Testis (tissue), 2 donors: ENCODE results near the gene COMMD10.

Experiments used
- POLR2A ChIP-seq: fragments of 450-650 bp; IDR thresholded peaks from one replicate; pipeline ENCODE4 v1.6.1; 2017; ENCODE audit warnings: antibody characterized with exemption, mild to moderate bottlenecking, moderate library complexity
- TF ChIP-seq, protein P1 (sequence below), 3 experiments: fragments of 450-650 bp in 2 of 3; fragments of 200-600 bp in 1 of 3; sonication (generic) in 1 of 3; IDR thresholded peaks; one replicate each; pipeline ENCODE4 v1.5.1; 2016 to 2019; ENCODE audit warnings: antibody characterized with exemption in 3 of 3, mild to moderate bottlenecking in 2 of 3, moderate library complexity in 1 of 3

DNA sequence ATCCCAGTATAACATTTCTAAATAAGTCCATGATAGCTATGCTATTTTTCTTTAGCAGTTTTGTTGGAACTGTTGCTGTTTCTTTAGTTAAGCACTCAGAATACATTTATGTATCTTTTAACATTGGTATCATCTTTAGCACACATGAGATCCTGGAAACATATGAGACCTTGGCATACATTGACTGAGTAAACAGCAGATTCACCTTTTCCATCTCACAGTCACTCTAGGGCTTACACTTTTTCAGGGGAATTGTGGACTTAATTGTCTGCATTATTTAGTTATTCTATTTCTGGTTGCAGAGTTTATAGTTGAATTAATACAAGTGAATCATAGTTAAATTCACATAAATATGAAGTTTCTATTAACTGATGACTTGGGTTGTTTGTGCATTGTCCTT lies 70.1 kb downstream of the COMMD10 start:
- no peak for TF ChIP-seq POLR2A
- TF ChIP-seq, protein P1, sequence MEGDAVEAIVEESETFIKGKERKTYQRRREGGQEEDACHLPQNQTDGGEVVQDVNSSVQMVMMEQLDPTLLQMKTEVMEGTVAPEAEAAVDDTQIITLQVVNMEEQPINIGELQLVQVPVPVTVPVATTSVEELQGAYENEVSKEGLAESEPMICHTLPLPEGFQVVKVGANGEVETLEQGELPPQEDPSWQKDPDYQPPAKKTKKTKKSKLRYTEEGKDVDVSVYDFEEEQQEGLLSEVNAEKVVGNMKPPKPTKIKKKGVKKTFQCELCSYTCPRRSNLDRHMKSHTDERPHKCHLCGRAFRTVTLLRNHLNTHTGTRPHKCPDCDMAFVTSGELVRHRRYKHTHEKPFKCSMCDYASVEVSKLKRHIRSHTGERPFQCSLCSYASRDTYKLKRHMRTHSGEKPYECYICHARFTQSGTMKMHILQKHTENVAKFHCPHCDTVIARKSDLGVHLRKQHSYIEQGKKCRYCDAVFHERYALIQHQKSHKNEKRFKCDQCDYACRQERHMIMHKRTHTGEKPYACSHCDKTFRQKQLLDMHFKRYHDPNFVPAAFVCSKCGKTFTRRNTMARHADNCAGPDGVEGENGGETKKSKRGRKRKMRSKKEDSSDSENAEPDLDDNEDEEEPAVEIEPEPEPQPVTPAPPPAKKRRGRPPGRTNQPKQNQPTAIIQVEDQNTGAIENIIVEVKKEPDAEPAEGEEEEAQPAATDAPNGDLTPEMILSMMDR (IDR thresholded peaks at IDR 0.05), result no peak
